ENCODE data around the gene LCORL.

- TF ChIP-seq CTCF (IDR thresholded peaks at IDR 0.05): no peak
- no peak for TF ChIP-seq POLR2A (IDR thresholded peaks at IDR 0.05)
- TF ChIP-seq POLR2AphosphoS5 (IDR thresholded peaks at IDR 0.05): no peak
Observed at GRCh38 chr4:17895481-17895880, 126.1 kb downstream of the LCORL start.

All from breast epithelium (tissue), 3 donors.